Measurements from ENCODE around the gene EPPIN. TPM values are rescaled to one million over a fixed set of nuclear protein-coding genes. Genes with fewer than 3 reads are reported as not detected.

The EPPIN gene
- total and polyA plus RNA-seq, 10 of the 15 experiments (the other 5 are each of a cell fraction or from before 2014, with no cell fraction given): not detected

- Histone ChIP-seq H3K27me3 (replicated peaks in 1 of 2; ENCODE audit: control insufficient read depth in 2 of 2, insufficient read depth in 2 of 2, low read length in 1 of 2) (0 out of 4 replicates have a peak, but pooled peaks cover 0 to 1% of the 10 kb centered on the region in 2 experiments), H4K20me1 (ENCODE audit: control insufficient read depth, insufficient read depth) (no peaks in the 10 kb centered on the region), H3K4me3 (no peak overlapping the region), H3K4me1 (ENCODE audit: control insufficient read depth, insufficient read depth, low read length) (no peaks in the 10 kb centered on the region), H3K4me2 (ENCODE audit: control insufficient read depth, insufficient read depth) (no peak overlapping the region), H3K9me3 (replicated peaks; ENCODE audit: control insufficient read depth, insufficient read depth, low read length) (no peaks in the 10 kb centered on the region), H3K9ac (ENCODE audit: control insufficient read depth, insufficient read depth, low read length) (no peak overlapping the region), H3K36me3 (ENCODE audit: control insufficient read depth in 2 of 2, insufficient read depth in 2 of 2, low read length in 1 of 2) (no peaks in the 10 kb centered on the region), H3K79me2 (ENCODE audit: control insufficient read depth, insufficient read depth, low read length) (no peaks in the 10 kb centered on the region), H3K27ac (ENCODE audit: control insufficient read depth, insufficient read depth) (no peak overlapping the region), H2AFZ (ENCODE audit: control insufficient read depth, low read depth, low read length) (no peak overlapping the region)
- in situ Hi-C loops (cut with MboI) (no loop called here), intact Hi-C loops (cut with micrococcal nuclease; ENCODE audit: unreplicated experiment) (no loop called here)
- ATAC-seq: no peak
- CTCF ChIA-PET: no interaction called here
- RAD21 ChIA-PET (ENCODE audit: unreplicated experiment): no interaction called here
- TF ChIP-seq STAT3 (IDR thresholded peaks at IDR 0.05; ENCODE audit: low read depth, low read length) (no peak), KLF5 (IDR thresholded peaks at IDR 0.05; ENCODE audit: partially characterized antibody) (no peak), BCL11A (IDR thresholded peaks at IDR 0.05; ENCODE audit: low read depth, low read length) (no peak), MYB (IDR thresholded peaks at IDR 0.05; ENCODE audit: borderline replicate concordance, low read depth, low read length) (no peak), ZBTB40 (IDR thresholded peaks at IDR 0.05; ENCODE audit: borderline replicate concordance) (no peak), MAX (IDR thresholded peaks at IDR 0.05; ENCODE audit: low read depth, low read length) (no peak), RCOR1 (conservative IDR thresholded peaks at IDR 0.05; ENCODE audit: low read depth, low read length) (no peak), FOXK2 (IDR thresholded peaks at IDR 0.05) (no peak), YBX1 (IDR thresholded peaks at IDR 0.05) (no peak), EGR1 (IDR thresholded peaks at IDR 0.05; ENCODE audit: borderline replicate concordance in 1 of 2, low read depth in 2 of 2, low read length in 2 of 2) (no peak), NFIC (IDR thresholded peaks at IDR 0.05; ENCODE audit: low read depth, low read length) (no peak), CHD1 (IDR thresholded peaks at IDR 0.05; ENCODE audit: low read depth, low read length) (no peak), FOS (IDR thresholded peaks at IDR 0.05; ENCODE audit: borderline replicate concordance, extremely low read depth, insufficient read length) (no peak), MLLT1 (IDR thresholded peaks at IDR 0.05) (no peak), PML (IDR thresholded peaks at IDR 0.05; ENCODE audit: low read length) (no peak), CREM (IDR thresholded peaks at IDR 0.05; ENCODE audit: low read depth) (no peak)
- DNase-seq (ENCODE audit: low read depth, low spot score): no peak
- SMC1A ChIA-PET (ENCODE audit: uncharacterized antibody, unreplicated experiment): no interaction called here
- no TSS peak for BruUV-seq (replicated peaks)
- FAIRE-seq: no peak
- POLR2A ChIA-PET: no interaction called here
- WGBS (ENCODE audit: insufficient coverage, insufficient replicate concordance, low lambda C conversion rate, missing lambda C conversion rate): 0% methylated on average over 1 of the region's 1 CpG
These were observed 31.0 kb upstream of the EPPIN start for GRCh38 chr20:45578231-45578630.

Measured in GM12878 (cell line).